ENCODE data around the gene AIP.

AIP gene

GRCh38 chr11:67516806-67517205 is 34.0 kb downstream of the AIP start:
- no peaks in the 10 kb centered on the region for H3K36me3 ChIP-seq (replicated peaks; ENCODE audit: low read depth, low read length)
- no peak overlapping the region for H2AFZ ChIP-seq (ENCODE audit: low read depth, low read length)

GRCh38 chr11:67517784-67518552 is 35.1 kb downstream of the AIP start:
- Histone ChIP-seq H3K9ac (ENCODE audit: low read length) (no peak overlapping the region), H3K36me3 (replicated peaks; ENCODE audit: low read depth, low read length) (no peaks in the 10 kb centered on the region), H3K9me3 (ENCODE audit: insufficient read depth, low read length) (no peaks in the 10 kb centered on the region), H3K27me3 (ENCODE audit: low read depth, low read length) (peaks cover 16% of the 10 kb centered on the region), H2AFZ (ENCODE audit: low read depth, low read length) (no peak overlapping the region; the same call in 1 of the 2 replicates), H3K4me2 (ENCODE audit: low read length) (no peak overlapping the region), H3K4me3 (ENCODE audit: low read length) (no peak overlapping the region), H3K79me2 (ENCODE audit: low read length) (no peaks in the 10 kb centered on the region), H3K27ac (ENCODE audit: low read length) (no peak overlapping the region), H4K20me1 (ENCODE audit: insufficient read depth, low read length) (no peaks in the 10 kb centered on the region), H3K4me1 (ENCODE audit: low read length) (no peaks in the 10 kb centered on the region)
- no peak for TF ChIP-seq EZH2phosphoT487 (IDR thresholded peaks at IDR 0.05; ENCODE audit: low read depth)
- no peak for TF ChIP-seq CTCF (IDR thresholded peaks at IDR 0.05; ENCODE audit: low read depth, low read length)

More at GRCh38 chr11:67516806-67517205, 34.0 kb downstream of the AIP start:
- no peak overlapping the region for H3K4me2 ChIP-seq (ENCODE audit: low read length)
- no peaks in the 10 kb centered on the region for H3K4me1 ChIP-seq (ENCODE audit: low read length)
- H3K9me3 ChIP-seq (ENCODE audit: insufficient read depth, low read length), result no peaks in the 10 kb centered on the region
- no peak overlapping the region for H3K9ac ChIP-seq (ENCODE audit: low read length)
- TF ChIP-seq CTCF (IDR thresholded peaks at IDR 0.05; ENCODE audit: low read depth, low read length) (no peak), EZH2phosphoT487 (IDR thresholded peaks at IDR 0.05; ENCODE audit: low read depth) (no peak)
- no peaks in the 10 kb centered on the region for H3K79me2 ChIP-seq (ENCODE audit: low read length)
- no peaks in the 10 kb centered on the region for H4K20me1 ChIP-seq (ENCODE audit: insufficient read depth, low read length)
- no peak overlapping the region for H3K4me3 ChIP-seq (ENCODE audit: low read length)
- no peak overlapping the region for H3K27ac ChIP-seq (ENCODE audit: low read length)
- H3K27me3 ChIP-seq (ENCODE audit: low read depth, low read length), result peaks cover 18% of the 10 kb centered on the region

- no peaks in the 10 kb centered on the region for H3K79me2 ChIP-seq (ENCODE audit: low read length)
- H3K36me3 ChIP-seq (replicated peaks; ENCODE audit: low read depth, low read length), result no peaks in the 10 kb centered on the region
Observed at GRCh38 chr11:67519726-67520125, 36.9 kb downstream of the AIP start.

More at GRCh38 chr11:67519726-67520125, 36.9 kb downstream of the AIP start:
- H3K27me3 ChIP-seq (ENCODE audit: low read depth, low read length), result peaks cover 9% of the 10 kb centered on the region
- H2AFZ ChIP-seq (ENCODE audit: low read depth, low read length), result no peak overlapping the region
- no peak overlapping the region for H3K4me2 ChIP-seq (ENCODE audit: low read length)
- no peaks in the 10 kb centered on the region for H3K9me3 ChIP-seq (ENCODE audit: insufficient read depth, low read length)
- no peak overlapping the region for H3K27ac ChIP-seq (ENCODE audit: low read length)
- TF ChIP-seq CTCF (IDR thresholded peaks at IDR 0.05; ENCODE audit: low read depth, low read length), result no peak
- no peak for TF ChIP-seq EZH2phosphoT487 (IDR thresholded peaks at IDR 0.05; ENCODE audit: low read depth)
- no peaks in the 10 kb centered on the region for H4K20me1 ChIP-seq (ENCODE audit: insufficient read depth, low read length)
- H3K9ac ChIP-seq (ENCODE audit: low read length), result no peak overlapping the region
- H3K4me1 ChIP-seq (ENCODE audit: low read length), result no peaks in the 10 kb centered on the region
- no peak overlapping the region for H3K4me3 ChIP-seq (ENCODE audit: low read length)
